Astrocyte (in vitro differentiated cells and primary cell): Measurements from ENCODE around the gene RMRP. TPM values are rescaled to one million over a fixed set of nuclear protein-coding genes. Genes with fewer than 3 reads are reported as not detected.
"Not testable (repeated sequence)": the region's sequence is repeated elsewhere in the genome, so short reads cannot be mapped to it uniquely, and the experiment has no call there.

Source experiments
- DNase-seq: peaks from one replicate; pipeline ENCODE4 v3.0.0-alpha.2; 2010; ENCODE audit warnings: low read depth
- FAIRE-seq: peaks from 2 replicates; lab custom pipeline; 2011; peaks lifted over from hg19 to GRCh38; lab: Jason Lieb, UNC
- H2AFZ ChIP-seq: 2 replicates; pipeline ENCODE4 v1.6.0; 2012; ENCODE audit warnings: low read depth, low read length, inconsistent platforms
- H3K27ac ChIP-seq: 2 replicates; pipeline ENCODE4 v1.5.1; 2011; ENCODE audit warnings: low read depth, low read length, inconsistent platforms
- H3K27me3 ChIP-seq: 2 replicates; pipeline ENCODE4 v1.6.0; 2011; ENCODE audit warnings: low read length, inconsistent platforms; ENCODE audit not compliant: insufficient read depth
- H3K36me3 ChIP-seq: 2 replicates; pipeline ENCODE4 v1.5.1; 2011; ENCODE audit warnings: low read length, inconsistent platforms; ENCODE audit not compliant: insufficient read depth
- H3K4me1 ChIP-seq: 2 replicates; pipeline ENCODE4 v1.5.1; 2011; ENCODE audit warnings: low read length, inconsistent platforms; ENCODE audit not compliant: insufficient read depth
- H3K4me2 ChIP-seq: 2 replicates; pipeline ENCODE4 v1.6.0; 2012; ENCODE audit warnings: low read length, inconsistent platforms
- H3K4me3 ChIP-seq: 2 replicates; pipeline ENCODE4 v1.5.1; 2011; ENCODE audit warnings: low read depth, mild to moderate bottlenecking, low read length, inconsistent platforms; ENCODE audit not compliant: insufficient read depth
- H3K79me2 ChIP-seq: 2 replicates; pipeline ENCODE4 v1.6.0; 2012; ENCODE audit warnings: mild to moderate bottlenecking, low read length, inconsistent platforms; ENCODE audit not compliant: insufficient read depth
- H3K9ac ChIP-seq: 2 replicates; pipeline ENCODE4 v1.6.0; 2012; ENCODE audit warnings: mild to moderate bottlenecking, low read length, inconsistent platforms
- H3K9me3 ChIP-seq: 2 replicates; pipeline ENCODE4 v1.5.1; 2012; ENCODE audit warnings: low read depth, mild to moderate bottlenecking, low read length, inconsistent platforms; ENCODE audit not compliant: insufficient read depth
- H4K20me1 ChIP-seq: 2 replicates; pipeline ENCODE4 v1.6.0; 2012; ENCODE audit warnings: low read length, inconsistent platforms; ENCODE audit not compliant: insufficient read depth
- H3K27ac Mint-ChIP-seq: one replicate; pipeline ENCODE4 v1.8.0; 2021; ENCODE audit warnings: mild to moderate bottlenecking, mixed read lengths; ENCODE audit not compliant: unreplicated experiment
- H3K27me3 Mint-ChIP-seq: one replicate; pipeline ENCODE4 v1.8.0; 2021; ENCODE audit warnings: low read depth, mixed read lengths; ENCODE audit not compliant: unreplicated experiment
- H3K36me3 Mint-ChIP-seq: one replicate; pipeline ENCODE4 v1.8.0; 2021; ENCODE audit warnings: low read depth, mixed read lengths; ENCODE audit not compliant: unreplicated experiment
- H3K4me1 Mint-ChIP-seq: one replicate; pipeline ENCODE4 v1.8.0; 2021; ENCODE audit warnings: low read depth, mixed read lengths; ENCODE audit not compliant: unreplicated experiment
- H3K4me3 Mint-ChIP-seq: one replicate; pipeline ENCODE4 v1.8.0; 2021; ENCODE audit warnings: mild to moderate bottlenecking, moderate library complexity, mixed read lengths; ENCODE audit not compliant: unreplicated experiment
- H3K9me3 Mint-ChIP-seq: one replicate; pipeline ENCODE4 v1.8.0; 2021; ENCODE audit warnings: mild to moderate bottlenecking, mixed read lengths; ENCODE audit not compliant: unreplicated experiment
- CTCF ChIP-seq: IDR thresholded peaks from 2 replicates; pipeline ENCODE4 v1.5.1; 2011; ENCODE audit warnings: low read depth, mild to moderate bottlenecking, inconsistent platforms, low read length, moderate library complexity; ENCODE audit not compliant: insufficient read depth
- EZH2 ChIP-seq: IDR thresholded peaks from 2 replicates; pipeline ENCODE4 v1.6.1; 2012; ENCODE audit warnings: mild to moderate bottlenecking, low read length, inconsistent platforms; ENCODE audit not compliant: insufficient read depth
- total RNA-seq: library from RNA; stranded (reverse); gene quantifications from 2 replicates; pipeline ENCODE4 v1.2.1, GENCODE V29; 2021

The RMRP gene
- total RNA-seq, 1 donor from 2014 or later: 13,402 TPM

DNA sequence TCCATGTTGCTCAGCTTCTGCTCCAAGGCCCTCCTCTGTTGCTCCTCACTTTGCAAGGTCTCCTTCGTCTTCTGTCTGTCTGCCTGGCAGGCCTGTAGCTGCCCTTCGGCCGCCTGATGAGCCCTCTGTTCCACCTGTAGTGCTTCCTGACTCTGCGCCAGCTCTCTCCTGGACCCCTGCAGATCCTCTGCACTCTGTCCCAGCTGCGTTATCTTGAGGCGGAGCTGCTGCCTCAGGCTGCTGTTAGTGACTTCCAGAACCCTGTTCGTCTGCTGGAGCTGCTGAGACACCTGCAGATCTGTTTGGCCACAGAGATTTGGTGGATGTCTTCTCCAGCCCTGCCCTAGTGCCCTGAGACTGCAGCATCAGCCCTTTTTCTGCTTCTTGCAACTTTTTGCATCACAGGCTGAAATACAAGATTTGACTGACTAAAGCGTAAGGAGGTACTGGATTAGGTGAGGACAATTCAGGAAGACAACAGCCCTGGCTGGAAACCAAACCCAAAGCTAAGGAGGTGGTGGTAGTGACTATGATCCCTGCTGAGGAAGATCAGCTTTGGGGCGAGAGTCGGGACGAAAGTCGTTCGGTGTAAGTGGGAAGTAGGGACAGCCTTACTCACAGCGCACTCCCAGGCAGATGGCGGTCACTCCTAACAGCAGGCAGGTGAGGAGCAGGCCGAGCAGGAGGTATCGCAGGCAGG lies 41.7 kb downstream of the RMRP start:
- no peaks in the 10 kb centered on the region for H3K36me3 ChIP-seq
- H3K4me2 ChIP-seq: peak overlapping the region; percentile 82
- no peaks in the 10 kb centered on the region for H3K9me3 ChIP-seq
- no peaks in the 10 kb centered on the region for H4K20me1 ChIP-seq
- Mint-ChIP-seq H3K36me3 (peaks cover 6% of the 10 kb centered on the region), H3K9me3 (peaks cover 6% of the 10 kb centered on the region), H3K27me3 (peaks cover 68% of the 10 kb centered on the region), H3K4me1 (peaks cover 4% of the 10 kb centered on the region), H3K27ac (peak overlapping the region; percentile 48), H3K4me3 (peak overlapping the region; percentile 60)
- DNase-seq (no peak), FAIRE-seq (no peak)
- peaks cover 34% of the 10 kb centered on the region for H3K27me3 ChIP-seq
- TF ChIP-seq EZH2: no peak
- no peak for TF ChIP-seq CTCF
- no peaks in the 10 kb centered on the region for H3K79me2 ChIP-seq
- H3K4me1 ChIP-seq: peaks cover 8% of the 10 kb centered on the region
- H2AFZ ChIP-seq: peak overlapping the region; percentile 74
- no peak overlapping the region for H3K27ac ChIP-seq
- H3K4me3 ChIP-seq: no peak overlapping the region
- no peak overlapping the region for H3K9ac ChIP-seq

GRCh38 chr9:35612843-35613242 lies 45.0 kb downstream of the RMRP start:
- Histone ChIP-seq H2AFZ (no peak overlapping the region), H3K27me3 (peaks cover 34% of the 10 kb centered on the region), H3K4me1 (peaks cover 8% of the 10 kb centered on the region), H4K20me1 (no peaks in the 10 kb centered on the region), H3K4me2 (no peak overlapping the region), H3K9me3 (no peaks in the 10 kb centered on the region), H3K27ac (no peak overlapping the region), H3K36me3 (no peaks in the 10 kb centered on the region), H3K9ac (no peak overlapping the region), H3K79me2 (no peaks in the 10 kb centered on the region), H3K4me3 (no peak overlapping the region)
- Mint-ChIP-seq H3K27me3 (peaks cover 51% of the 10 kb centered on the region), H3K9me3 (peaks cover 6% of the 10 kb centered on the region), H3K27ac (no peak overlapping the region), H3K36me3 (peaks cover 18% of the 10 kb centered on the region), H3K4me1 (peaks cover under 1% of the 10 kb centered on the region), H3K4me3 (no peak overlapping the region)
- TF ChIP-seq EZH2 (no peak), CTCF (no peak)
- DNase-seq: no peak
- no peak for FAIRE-seq

GRCh38 chr9:35612066-35612465 lies 45.8 kb downstream of the RMRP start:
- H2AFZ ChIP-seq, H3K79me2 ChIP-seq, H3K9me3 Mint-ChIP-seq, H3K4me3 ChIP-seq, H3K4me2 ChIP-seq, FAIRE-seq, H3K9ac ChIP-seq, H3K36me3 ChIP-seq, H3K27ac ChIP-seq, H4K20me1 ChIP-seq, H3K4me1 ChIP-seq, H3K9me3 ChIP-seq, DNase-seq, H3K4me1 Mint-ChIP-seq, H3K27ac Mint-ChIP-seq: not testable (repeated sequence)
- Mint-ChIP-seq H3K4me3 (peak overlapping the region; percentile 27), H3K27me3 (peaks cover 43% of the 10 kb centered on the region), H3K36me3 (peaks cover 21% of the 10 kb centered on the region)
- H3K27me3 ChIP-seq: peaks cover 28% of the 10 kb centered on the region
